Brain microvascular endothelial cell (primary cell): ENCODE measurements around the gene SLC35F3.

Experiments
- DNase-seq: peaks from one replicate; pipeline ENCODE4 v3.0.0-alpha.2; 2020
- H3K27ac ChIP-seq: fragments of 250-450 bp; sonication (Bioruptor Pico); 2 replicates; pipeline ENCODE4 v1.5.1; 2020; ENCODE audit warnings: mild to moderate bottlenecking, moderate library complexity
- H3K27me3 ChIP-seq: fragments of 250-450 bp; sonication (Bioruptor Pico); replicated peaks from 2 replicates; pipeline ENCODE4 v1.5.1; 2020; ENCODE audit warnings: mild to moderate bottlenecking
- H3K36me3 ChIP-seq: fragments of 250-450 bp; sonication (Bioruptor Pico); replicated peaks from 2 replicates; pipeline ENCODE4 v1.5.1; 2020; ENCODE audit warnings: mild to moderate bottlenecking
- H3K4me3 ChIP-seq: 2 replicates; pipeline ENCODE4 v1.5.1; 2011; ENCODE audit warnings: low read depth, mild to moderate bottlenecking, control low read depth, low read length, moderate library complexity
- in situ Hi-C: cut with HindIII; loops from 2 replicates; pipeline ENCODE4 v1.10.0; 2017; ENCODE audit warnings: low sequenced_read_pairs, low pct_ligation_motif_present
- TF ChIP-seq, protein P1 (sequence below): IDR thresholded peaks from 2 replicates; pipeline ENCODE4 v1.5.1; 2011; ENCODE audit warnings: low read depth, mild to moderate bottlenecking, moderate library complexity, low read length, control low read depth, inconsistent platforms; ENCODE audit errors: missing control alignments

The SLC35F3 gene

DNA sequence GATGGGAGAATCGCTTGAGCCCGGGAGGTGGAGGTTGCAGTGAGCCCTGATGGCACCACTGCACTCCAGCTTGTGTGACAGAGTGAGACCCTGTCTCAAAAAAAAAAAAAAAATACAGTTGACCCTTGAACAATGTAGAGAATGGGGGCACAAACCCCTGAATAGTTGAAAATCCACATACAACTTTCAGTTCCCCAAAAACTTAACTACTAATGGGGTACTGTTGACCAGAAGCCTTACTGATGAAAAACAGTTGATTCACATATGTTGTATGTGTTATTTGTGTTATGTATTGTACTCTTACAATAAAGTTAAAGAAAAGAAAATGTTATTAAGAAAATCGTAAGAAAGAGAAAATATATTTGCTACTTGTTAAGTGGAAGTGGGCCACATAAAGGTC lies 417.6 kb downstream of the SLC35F3 start:
- no peak for DNase-seq
- Histone ChIP-seq H3K4me3 (no peak overlapping the region), H3K36me3 (no peaks in the 10 kb centered on the region), H3K27ac (no peak overlapping the region), H3K27me3 (no peaks in the 10 kb centered on the region)
- in situ Hi-C loops = no loop called here
- TF ChIP-seq, protein P1, sequence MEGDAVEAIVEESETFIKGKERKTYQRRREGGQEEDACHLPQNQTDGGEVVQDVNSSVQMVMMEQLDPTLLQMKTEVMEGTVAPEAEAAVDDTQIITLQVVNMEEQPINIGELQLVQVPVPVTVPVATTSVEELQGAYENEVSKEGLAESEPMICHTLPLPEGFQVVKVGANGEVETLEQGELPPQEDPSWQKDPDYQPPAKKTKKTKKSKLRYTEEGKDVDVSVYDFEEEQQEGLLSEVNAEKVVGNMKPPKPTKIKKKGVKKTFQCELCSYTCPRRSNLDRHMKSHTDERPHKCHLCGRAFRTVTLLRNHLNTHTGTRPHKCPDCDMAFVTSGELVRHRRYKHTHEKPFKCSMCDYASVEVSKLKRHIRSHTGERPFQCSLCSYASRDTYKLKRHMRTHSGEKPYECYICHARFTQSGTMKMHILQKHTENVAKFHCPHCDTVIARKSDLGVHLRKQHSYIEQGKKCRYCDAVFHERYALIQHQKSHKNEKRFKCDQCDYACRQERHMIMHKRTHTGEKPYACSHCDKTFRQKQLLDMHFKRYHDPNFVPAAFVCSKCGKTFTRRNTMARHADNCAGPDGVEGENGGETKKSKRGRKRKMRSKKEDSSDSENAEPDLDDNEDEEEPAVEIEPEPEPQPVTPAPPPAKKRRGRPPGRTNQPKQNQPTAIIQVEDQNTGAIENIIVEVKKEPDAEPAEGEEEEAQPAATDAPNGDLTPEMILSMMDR = no peak

DNA sequence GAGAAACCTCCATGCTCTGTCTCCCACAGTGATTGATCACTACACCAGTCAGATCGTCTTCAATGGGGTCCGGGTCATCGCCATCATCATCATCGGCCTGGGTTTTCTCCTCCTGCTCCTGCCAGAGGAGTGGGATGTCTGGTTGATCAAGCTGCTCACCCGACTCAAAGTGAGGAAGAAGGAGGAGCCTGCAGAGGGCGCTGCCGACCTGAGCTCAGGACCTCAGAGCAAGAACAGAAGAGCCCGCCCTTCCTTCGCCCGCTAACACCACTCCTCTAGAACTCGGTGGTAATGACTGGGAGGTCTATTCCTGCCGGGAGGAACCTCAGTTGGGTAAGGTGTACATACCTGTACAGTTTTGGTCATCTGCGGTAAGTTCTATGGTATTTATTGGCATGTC lies 418.5 kb downstream of the SLC35F3 start:
- TF ChIP-seq, protein P1 = peak; percentile 56
- H3K27ac ChIP-seq = no peak overlapping the region
- no peak for DNase-seq
- H3K36me3 ChIP-seq = no peaks in the 10 kb centered on the region
- H3K27me3 ChIP-seq = no peaks in the 10 kb centered on the region
- no peak overlapping the region for H3K4me3 ChIP-seq
- in situ Hi-C loops = no loop called here

DNA sequence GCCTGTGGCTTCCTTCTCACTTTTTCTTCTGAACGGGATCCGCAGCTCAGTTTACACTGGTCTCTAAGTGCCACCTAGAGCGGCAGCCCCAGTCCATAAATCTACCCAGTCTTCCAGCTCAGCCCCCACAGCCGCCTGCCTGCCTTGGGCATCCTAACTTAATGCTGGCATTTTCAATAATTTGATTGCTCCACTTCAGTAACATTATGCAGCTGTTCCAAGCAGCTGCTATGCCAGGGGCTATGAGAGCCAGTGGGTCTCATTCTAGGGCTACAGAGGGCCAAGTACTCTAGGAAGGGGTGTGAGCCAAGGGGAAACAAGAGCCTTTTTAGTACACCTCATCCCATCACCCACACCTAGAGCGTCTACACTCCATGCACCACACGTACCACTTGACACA lies 420.3 kb downstream of the SLC35F3 start:
- in situ Hi-C loops = no loop called here
- TF ChIP-seq, protein P1 = no peak
- no peak overlapping the region for H3K4me3 ChIP-seq
- DNase-seq = no peak
- H3K27me3 ChIP-seq = no peaks in the 10 kb centered on the region
- no peak overlapping the region for H3K27ac ChIP-seq
- no peaks in the 10 kb centered on the region for H3K36me3 ChIP-seq

DNA sequence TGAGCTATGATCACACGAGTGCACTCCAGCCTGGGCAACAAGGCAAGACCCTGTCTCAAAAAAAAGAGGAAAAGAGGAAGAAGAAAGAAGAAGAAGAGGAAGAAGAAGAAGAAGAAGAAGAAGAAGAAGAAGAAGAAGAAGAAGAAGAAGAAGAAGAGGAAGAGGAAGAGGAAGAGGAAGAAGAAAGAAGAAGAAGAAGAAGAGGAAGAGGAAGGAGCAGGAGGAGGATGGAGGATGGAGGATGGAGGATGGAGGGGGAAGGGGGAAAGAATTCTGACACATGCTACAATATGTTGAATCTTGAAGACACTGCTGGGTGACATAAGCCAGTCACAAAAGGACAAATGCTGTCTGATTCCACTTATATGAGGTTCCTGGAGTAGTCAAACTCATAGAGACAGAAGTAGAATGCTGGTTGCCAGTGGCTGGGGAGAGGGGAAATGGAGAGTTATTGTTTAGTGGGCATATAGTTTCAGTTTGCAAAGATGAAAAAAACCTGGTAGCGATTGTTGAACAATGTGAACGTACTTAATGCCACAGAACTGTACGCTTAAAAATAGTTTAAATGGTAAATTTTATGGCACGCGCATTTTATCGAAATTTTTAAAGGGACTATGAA lies 421.5 kb downstream of the SLC35F3 start:
- H3K27ac ChIP-seq = no peak overlapping the region
- no peaks in the 10 kb centered on the region for H3K27me3 ChIP-seq
- TF ChIP-seq, protein P1 = no peak
- in situ Hi-C loops = no loop called here
- H3K36me3 ChIP-seq = no peaks in the 10 kb centered on the region
- no peak overlapping the region for H3K4me3 ChIP-seq
- DNase-seq = no peak

DNA sequence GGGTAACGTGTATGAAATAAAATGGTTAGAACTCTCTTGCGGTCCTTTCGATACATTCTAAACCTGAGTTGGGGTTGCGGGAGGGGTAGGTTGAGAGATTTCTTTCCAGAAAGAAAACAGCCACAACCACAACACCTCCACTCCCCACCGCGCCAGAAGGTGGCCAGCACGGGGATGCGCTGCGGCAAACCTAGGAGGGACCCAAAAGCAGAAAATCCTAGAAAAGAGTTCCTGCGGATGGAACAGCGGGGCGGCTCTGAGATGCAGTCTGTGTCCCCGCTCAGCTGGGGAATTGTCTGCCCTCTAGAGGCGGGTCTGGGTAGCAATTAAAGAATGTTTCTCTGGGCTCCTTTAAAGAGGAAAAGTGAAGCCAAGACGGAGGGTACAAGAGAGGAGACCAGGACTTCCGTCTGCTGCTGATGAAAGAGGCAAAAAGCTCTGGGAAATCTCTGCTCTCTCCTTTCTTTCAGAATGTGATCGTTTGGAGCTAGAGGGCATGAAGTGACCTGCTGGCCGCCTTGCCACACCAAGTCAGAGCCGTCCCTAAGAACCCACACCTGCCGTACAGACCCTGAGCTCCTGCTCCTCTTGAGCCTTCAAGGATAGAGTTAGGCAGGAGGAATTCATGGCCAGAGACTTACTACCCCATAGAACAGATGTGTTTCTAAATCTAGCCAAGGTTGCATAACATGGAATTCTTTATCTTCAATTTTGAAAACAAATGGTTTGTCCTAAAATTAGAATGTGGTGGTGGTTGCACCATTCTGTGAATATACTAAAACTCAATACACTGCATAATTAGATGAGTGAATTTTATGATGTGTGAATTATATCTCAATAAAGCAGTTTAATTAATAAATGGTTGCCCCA lies 422.3 kb downstream of the SLC35F3 start:
- TF ChIP-seq, protein P1 = peak; percentile 89
- Histone ChIP-seq H3K27me3 (no peaks in the 10 kb centered on the region), H3K36me3 (no peaks in the 10 kb centered on the region), H3K27ac (no peak overlapping the region), H3K4me3 (peak overlapping the region; percentile 27)
- in situ Hi-C loops = no loop called here
- peak; percentile 54 for DNase-seq
